Measurements from ENCODE around the gene CCDC6.

The CCDC6 gene

GRCh38 chr10:59829024-59829423 lies 77.3 kb downstream of the CCDC6 start:
- no peak for DNase-seq
- in situ Hi-C loops (cut with MboI; ENCODE audit: low pct_unique_long_range_greater_than_20kb, low sequenced_read_pairs): no loop called here

- no peak for DNase-seq
- in situ Hi-C loops (cut with MboI; ENCODE audit: low pct_unique_long_range_greater_than_20kb, low sequenced_read_pairs): no loop called here
These were observed 80.4 kb downstream of the CCDC6 start for GRCh38 chr10:59825932-59826331.

- in situ Hi-C loops (cut with MboI; ENCODE audit: low pct_unique_long_range_greater_than_20kb, low sequenced_read_pairs): loop anchor here (25.0 kb wide), 1 partner anchor 186 kb away; no protein-coding TSS in a partner anchor
These were observed 82.6 kb downstream of the CCDC6 start for GRCh38 chr10:59823751-59824150.

GRCh38 chr10:59823111-59823510 lies 83.2 kb downstream of the CCDC6 start:
- no peak for DNase-seq
- in situ Hi-C loops (cut with MboI; ENCODE audit: low pct_unique_long_range_greater_than_20kb, low sequenced_read_pairs): loop anchor here (25.0 kb wide), 1 partner anchor 186 kb away; no protein-coding TSS in a partner anchor

More at GRCh38 chr10:59823751-59824150, 82.6 kb downstream of the CCDC6 start:
- DNase-seq: no peak

- in situ Hi-C loops (cut with MboI; ENCODE audit: low pct_unique_long_range_greater_than_20kb, low sequenced_read_pairs): loop anchor here (25.0 kb wide), 1 partner anchor 183 kb away; no protein-coding TSS in a partner anchor
- DNase-seq: no peak
These were observed 85.9 kb downstream of the CCDC6 start for GRCh38 chr10:59820471-59820870.

- in situ Hi-C loops (cut with MboI; ENCODE audit: low pct_unique_long_range_greater_than_20kb, low sequenced_read_pairs): loop anchor here (25.0 kb wide), 1 partner anchor 182 kb away; no protein-coding TSS in a partner anchor
- DNase-seq: no peak
These were observed 86.7 kb downstream of the CCDC6 start for GRCh38 chr10:59819683-59820082.

GRCh38 chr10:59819265-59819664 lies 87.1 kb downstream of the CCDC6 start:
- in situ Hi-C loops (cut with MboI; ENCODE audit: low pct_unique_long_range_greater_than_20kb, low sequenced_read_pairs): loop anchor here (25.0 kb wide), 1 partner anchor 182 kb away; no protein-coding TSS in a partner anchor
- DNase-seq: no peak

- in situ Hi-C loops (cut with MboI; ENCODE audit: low pct_unique_long_range_greater_than_20kb, low sequenced_read_pairs): loop anchor here (25.0 kb wide), 1 partner anchor 180 kb away; no protein-coding TSS in a partner anchor
- DNase-seq: no peak
These were observed 88.6 kb downstream of the CCDC6 start for GRCh38 chr10:59817773-59818172.

GRCh38 chr10:59814878-59815277 lies 91.5 kb downstream of the CCDC6 start:
- in situ Hi-C loops (cut with MboI; ENCODE audit: low pct_unique_long_range_greater_than_20kb, low sequenced_read_pairs): loop anchor here (25.0 kb wide), 1 partner anchor 178 kb away; no protein-coding TSS in a partner anchor
- DNase-seq: no peak

GRCh38 chr10:59812519-59813122 lies 93.7 kb downstream of the CCDC6 start:
- in situ Hi-C loops (cut with MboI; ENCODE audit: low pct_unique_long_range_greater_than_20kb, low sequenced_read_pairs): loop anchor here (25.0 kb wide), 1 partner anchor 175 kb away; no protein-coding TSS in a partner anchor
- no peak for DNase-seq

- in situ Hi-C loops (cut with MboI; ENCODE audit: low pct_unique_long_range_greater_than_20kb, low sequenced_read_pairs): loop anchor here (25.0 kb wide), 1 partner anchor 172 kb away; no protein-coding TSS in a partner anchor
- DNase-seq: no peak
These were observed 96.7 kb downstream of the CCDC6 start for GRCh38 chr10:59809644-59809974.

- DNase-seq: peak; percentile 86
- in situ Hi-C loops (cut with MboI; ENCODE audit: low pct_unique_long_range_greater_than_20kb, low sequenced_read_pairs): loop anchor here (25.0 kb wide), 1 partner anchor 172 kb away; no protein-coding TSS in a partner anchor
These were observed 97.3 kb downstream of the CCDC6 start for GRCh38 chr10:59808896-59809643.

- in situ Hi-C loops (cut with MboI; ENCODE audit: low pct_unique_long_range_greater_than_20kb, low sequenced_read_pairs): loop anchor here (25.0 kb wide), 1 partner anchor 171 kb away; no protein-coding TSS in a partner anchor
- DNase-seq: peak; percentile 46
These were observed 98.4 kb downstream of the CCDC6 start for GRCh38 chr10:59807629-59808620.

- in situ Hi-C loops (cut with MboI; ENCODE audit: low pct_unique_long_range_greater_than_20kb, low sequenced_read_pairs): loop anchor here (25.0 kb wide), 1 partner anchor 168 kb away; no protein-coding TSS in a partner anchor
- DNase-seq: peak; percentile 61
These were observed 101.3 kb downstream of the CCDC6 start for GRCh38 chr10:59805014-59805413.

- no peak for DNase-seq
- in situ Hi-C loops (cut with MboI; ENCODE audit: low pct_unique_long_range_greater_than_20kb, low sequenced_read_pairs): loop anchor here (25.0 kb wide), 1 partner anchor 167 kb away; no protein-coding TSS in a partner anchor
These were observed 102.1 kb downstream of the CCDC6 start for GRCh38 chr10:59804220-59804619.

- in situ Hi-C loops (cut with MboI; ENCODE audit: low pct_unique_long_range_greater_than_20kb, low sequenced_read_pairs): loop anchor here (25.0 kb wide), 1 partner anchor 166 kb away; no protein-coding TSS in a partner anchor
- peak; percentile 71 for DNase-seq
These were observed 102.6 kb downstream of the CCDC6 start for GRCh38 chr10:59803714-59804113.

GRCh38 chr10:59801171-59801570 lies 105.2 kb downstream of the CCDC6 start:
- DNase-seq: no peak
- in situ Hi-C loops (cut with MboI; ENCODE audit: low pct_unique_long_range_greater_than_20kb, low sequenced_read_pairs): loop anchor here (25.0 kb wide), 1 partner anchor 164 kb away; no protein-coding TSS in a partner anchor

- in situ Hi-C loops (cut with MboI; ENCODE audit: low pct_unique_long_range_greater_than_20kb, low sequenced_read_pairs): no loop called here
- DNase-seq: no peak
These were observed 106.9 kb downstream of the CCDC6 start for GRCh38 chr10:59799421-59799820.

GRCh38 chr10:59793919-59794318 lies 112.4 kb downstream of the CCDC6 start:
- DNase-seq: no peak
- in situ Hi-C loops (cut with MboI; ENCODE audit: low pct_unique_long_range_greater_than_20kb, low sequenced_read_pairs): no loop called here

Data from KBM-7 (cell line).